Mesothelial cell of epicardium (in vitro differentiated cells): Measurements from ENCODE around the gene MAD1L1. TPM values are rescaled to one million over a fixed set of nuclear protein-coding genes. Genes with fewer than 3 reads are reported as not detected.

Experiments used
- DNase-seq, 2 experiments: peaks; one replicate each; pipeline ENCODE4 v3.0.0; 2021; ENCODE audit warnings: low spot score in 2 of 2; ENCODE audit not compliant: unreplicated experiment in 2 of 2
- H3K27ac Mint-ChIP-seq: 2 replicates; pipeline ENCODE4 v1.8.0; 2021; ENCODE audit warnings: mixed read lengths
- H3K27me3 Mint-ChIP-seq: 2 replicates; pipeline ENCODE4 v1.8.0; 2021; ENCODE audit warnings: low read depth, mixed read lengths
- H3K36me3 Mint-ChIP-seq: 2 replicates; pipeline ENCODE4 v1.8.0; 2021; ENCODE audit warnings: mixed read lengths
- H3K4me1 Mint-ChIP-seq: 2 replicates; pipeline ENCODE4 v1.8.0; 2021; ENCODE audit warnings: mixed read lengths
- H3K4me3 Mint-ChIP-seq: 2 replicates; pipeline ENCODE4 v1.8.0; 2021; ENCODE audit warnings: mild to moderate bottlenecking, moderate library complexity, mixed read lengths
- H3K9me3 Mint-ChIP-seq: 2 replicates; pipeline ENCODE4 v1.8.0; 2021; ENCODE audit warnings: mixed read lengths
- CTCF ChIP-seq: fragments of 200-600 bp; sonication (generic); IDR thresholded peaks from one replicate; pipeline ENCODE4 v1.5.0; 2021; ENCODE audit warnings: antibody characterized with exemption; ENCODE audit not compliant: unreplicated experiment
- total RNA-seq: library from RNA; stranded (reverse); gene quantifications from 3 replicates; pipeline ENCODE4 v1.2.1, GENCODE V29; 2021

The MAD1L1 gene
- total RNA-seq, 1 donor from 2014 or later = 45.0 TPM

DNA sequence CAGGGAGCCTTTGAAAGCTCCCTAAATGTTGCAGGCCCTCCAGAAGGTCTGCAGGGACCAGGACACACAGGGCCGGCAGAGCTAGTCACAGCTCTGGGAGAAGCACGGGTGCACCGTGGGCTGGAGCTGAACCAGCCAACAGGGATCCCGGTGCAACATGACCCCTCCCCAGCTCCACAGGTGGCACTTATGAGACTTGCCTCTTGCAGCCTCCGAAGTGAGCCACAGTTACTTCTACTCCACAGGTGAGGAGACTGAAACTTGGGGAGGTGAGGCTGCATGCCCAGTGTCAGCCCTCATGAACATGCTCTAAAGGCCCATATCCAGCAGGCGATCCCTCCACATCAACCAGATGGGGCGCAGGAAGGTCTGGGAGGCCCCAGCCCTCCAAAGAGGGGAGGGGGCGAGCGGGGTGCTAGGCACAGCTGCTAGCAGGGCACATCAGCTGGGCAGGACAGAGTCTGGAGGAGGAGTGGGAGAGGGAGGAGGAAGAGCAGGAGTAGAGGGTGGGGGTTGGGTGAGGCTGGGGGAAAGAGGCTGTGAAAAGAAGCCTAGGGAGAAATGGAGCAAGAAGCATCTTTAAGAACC, 338.3 kb downstream of the MAD1L1 start:
- Mint-ChIP-seq H3K9me3 (no peaks in the 10 kb centered on the region), H3K36me3 (peaks cover 2% of the 10 kb centered on the region), H3K27ac (no peak overlapping the region), H3K27me3 (no peaks in the 10 kb centered on the region), H3K4me1 (peaks cover 2% of the 10 kb centered on the region), H3K4me3 (no peak overlapping the region)
- TF ChIP-seq CTCF = no peak
- DNase-seq = no peak

- no peak for DNase-seq
- Mint-ChIP-seq H3K36me3 (peaks cover 5% of the 10 kb centered on the region), H3K27ac (no peak overlapping the region), H3K27me3 (no peaks in the 10 kb centered on the region), H3K4me1 (peaks cover 2% of the 10 kb centered on the region), H3K9me3 (no peaks in the 10 kb centered on the region), H3K4me3 (no peak overlapping the region)
- no peak for TF ChIP-seq CTCF
Measured at GRCh38 chr7:1893451-1893850, 339.3 kb downstream of the MAD1L1 start.

- Mint-ChIP-seq H3K36me3 (peaks cover 9% of the 10 kb centered on the region), H3K9me3 (no peaks in the 10 kb centered on the region), H3K4me1 (peaks cover 2% of the 10 kb centered on the region), H3K27ac (no peak overlapping the region), H3K4me3 (no peak overlapping the region), H3K27me3 (no peaks in the 10 kb centered on the region)
- DNase-seq = no peak
- TF ChIP-seq CTCF = no peak
Measured at GRCh38 chr7:1893036-1893435, 339.7 kb downstream of the MAD1L1 start.

DNA sequence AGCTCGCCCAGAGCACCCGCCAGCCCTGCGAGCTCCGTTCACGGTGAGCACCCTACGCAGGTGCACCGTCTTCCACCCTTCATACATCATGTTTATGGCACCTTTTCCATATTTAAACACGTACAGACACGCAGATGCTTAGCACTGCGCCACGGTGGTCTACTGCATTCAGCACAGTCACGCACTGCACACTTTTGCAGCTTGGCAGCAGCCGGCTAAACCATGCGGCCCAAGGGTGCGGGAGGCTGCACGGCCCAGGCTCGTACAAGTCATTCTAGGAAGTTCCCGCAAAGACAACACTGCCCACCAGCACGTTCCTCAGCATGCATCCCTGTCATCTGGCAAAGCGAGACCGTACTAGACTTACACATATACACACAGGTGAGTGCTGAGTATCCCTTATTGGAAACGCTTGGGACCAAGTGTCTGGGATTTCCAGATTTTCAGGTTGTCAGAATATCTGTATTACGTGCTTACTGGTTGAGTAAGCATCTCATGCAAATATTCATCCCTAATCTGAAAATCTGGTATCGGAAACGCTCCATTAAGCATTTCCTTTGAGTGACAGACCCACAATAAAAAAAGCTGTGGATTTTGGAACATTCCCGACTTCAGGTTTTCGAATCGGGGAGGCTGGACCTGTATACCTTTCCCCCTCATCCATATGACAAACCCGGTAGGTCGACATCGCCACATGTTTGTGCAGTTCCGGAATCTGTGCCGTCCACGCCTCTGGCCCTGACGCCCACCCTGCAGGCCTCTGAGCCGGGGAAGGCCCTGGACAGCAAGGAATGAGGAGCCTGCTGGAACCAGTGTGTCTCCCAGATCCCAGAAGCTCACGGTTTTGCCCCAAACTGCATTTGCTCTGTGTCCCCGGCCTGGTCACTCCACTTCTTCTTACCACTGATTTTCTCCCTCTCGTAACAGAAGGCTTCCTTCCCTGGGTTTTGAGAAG, 340.5 kb downstream of the MAD1L1 start:
- Mint-ChIP-seq H3K27ac (no peak overlapping the region), H3K4me1 (peaks cover 2% of the 10 kb centered on the region), H3K9me3 (no peaks in the 10 kb centered on the region), H3K27me3 (no peaks in the 10 kb centered on the region), H3K36me3 (peaks cover 14% of the 10 kb centered on the region), H3K4me3 (no peak overlapping the region)
- no peak for TF ChIP-seq CTCF
- no peak for DNase-seq

DNA sequence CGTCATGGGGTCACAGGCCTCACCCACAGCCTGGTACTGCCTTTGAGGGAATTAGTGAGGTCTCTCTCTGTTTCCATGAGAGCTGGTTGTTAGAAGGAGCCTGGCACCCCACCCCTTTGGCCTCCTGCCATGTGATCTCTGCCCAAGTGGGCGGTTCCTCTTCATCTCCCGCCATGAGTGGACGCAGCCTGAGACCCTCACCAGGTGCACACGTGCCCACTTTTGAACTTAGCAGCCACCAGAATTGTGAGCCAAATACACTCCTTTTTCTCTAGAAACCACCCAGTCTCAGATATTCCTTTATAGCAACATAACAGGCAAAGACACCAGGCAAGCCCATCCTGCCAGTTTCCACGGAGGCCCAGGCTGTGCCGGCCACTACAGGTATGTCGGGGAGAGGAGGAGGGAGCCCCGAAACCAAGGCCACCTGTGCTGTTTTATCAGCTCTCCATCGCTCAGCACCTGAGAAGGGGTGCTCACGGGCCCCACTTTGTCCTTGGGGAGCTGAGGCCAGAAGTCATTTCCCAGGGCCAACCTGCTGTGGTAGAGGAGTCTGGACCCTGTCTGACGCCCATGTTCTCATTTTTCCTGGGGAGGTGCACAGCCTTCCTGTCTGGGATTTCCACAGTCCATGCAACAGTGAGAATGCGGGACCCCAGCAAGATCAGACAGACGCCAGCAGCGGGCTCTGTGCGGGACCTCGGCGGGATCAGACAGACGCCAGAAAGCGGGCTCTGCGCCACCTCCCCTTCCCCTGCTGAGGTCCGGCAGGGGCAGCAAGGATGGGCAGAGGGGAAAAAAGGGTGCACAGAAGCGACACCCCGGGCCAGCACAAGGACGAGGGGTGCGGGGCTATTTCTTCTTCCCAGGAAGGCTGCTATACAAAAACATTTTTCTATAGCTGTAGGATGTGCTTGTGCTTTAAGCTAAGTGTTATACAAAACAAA, 342.2 kb downstream of the MAD1L1 start:
- H3K9me3 Mint-ChIP-seq = no peaks in the 10 kb centered on the region

More for the DNA sequence above, 342.2 kb downstream of the MAD1L1 start:
- Mint-ChIP-seq H3K27ac (no peak overlapping the region), H3K4me3 (no peak overlapping the region), H3K27me3 (no peaks in the 10 kb centered on the region), H3K4me1 (peaks cover 2% of the 10 kb centered on the region), H3K36me3 (peaks cover 13% of the 10 kb centered on the region)
- DNase-seq = no peak
- TF ChIP-seq CTCF = no peak
